GM12873 (cell line): Measurements from ENCODE around the gene C1QTNF9B.
A peak's percentile ranks its signal among the peaks of the same experiment; 100 is the strongest.

Experiments
- TF ChIP-seq, protein P1 (sequence below): IDR thresholded peaks from 2 replicates; pipeline ENCODE4 v1.5.1; 2012; ENCODE audit warnings: low read depth, mild to moderate bottlenecking, moderate library complexity, low read length, control low read depth; ENCODE audit not compliant: insufficient read depth; ENCODE audit errors: missing control alignments

Gene C1QTNF9B

DNA sequence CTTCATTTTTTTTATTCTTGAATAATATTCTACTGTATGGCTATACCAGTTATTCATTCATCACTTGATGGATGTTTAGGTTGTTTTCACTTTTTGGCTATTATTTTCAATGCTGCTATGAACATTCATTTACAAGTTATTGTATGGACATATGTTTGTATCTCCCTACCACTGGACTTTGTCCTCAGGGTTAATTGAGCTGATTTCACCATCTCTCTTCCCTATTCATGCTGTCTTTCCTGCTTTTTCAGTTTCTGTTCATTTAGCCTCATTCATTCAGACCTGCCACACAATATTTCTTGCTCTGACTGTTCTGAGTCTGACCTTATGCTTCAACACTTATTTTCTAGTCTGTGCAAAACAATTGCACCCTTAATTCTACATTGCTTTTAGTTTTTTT lies 12.3 kb upstream of the C1QTNF9B start:
- TF ChIP-seq, protein P1, sequence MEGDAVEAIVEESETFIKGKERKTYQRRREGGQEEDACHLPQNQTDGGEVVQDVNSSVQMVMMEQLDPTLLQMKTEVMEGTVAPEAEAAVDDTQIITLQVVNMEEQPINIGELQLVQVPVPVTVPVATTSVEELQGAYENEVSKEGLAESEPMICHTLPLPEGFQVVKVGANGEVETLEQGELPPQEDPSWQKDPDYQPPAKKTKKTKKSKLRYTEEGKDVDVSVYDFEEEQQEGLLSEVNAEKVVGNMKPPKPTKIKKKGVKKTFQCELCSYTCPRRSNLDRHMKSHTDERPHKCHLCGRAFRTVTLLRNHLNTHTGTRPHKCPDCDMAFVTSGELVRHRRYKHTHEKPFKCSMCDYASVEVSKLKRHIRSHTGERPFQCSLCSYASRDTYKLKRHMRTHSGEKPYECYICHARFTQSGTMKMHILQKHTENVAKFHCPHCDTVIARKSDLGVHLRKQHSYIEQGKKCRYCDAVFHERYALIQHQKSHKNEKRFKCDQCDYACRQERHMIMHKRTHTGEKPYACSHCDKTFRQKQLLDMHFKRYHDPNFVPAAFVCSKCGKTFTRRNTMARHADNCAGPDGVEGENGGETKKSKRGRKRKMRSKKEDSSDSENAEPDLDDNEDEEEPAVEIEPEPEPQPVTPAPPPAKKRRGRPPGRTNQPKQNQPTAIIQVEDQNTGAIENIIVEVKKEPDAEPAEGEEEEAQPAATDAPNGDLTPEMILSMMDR, result no peak

DNA sequence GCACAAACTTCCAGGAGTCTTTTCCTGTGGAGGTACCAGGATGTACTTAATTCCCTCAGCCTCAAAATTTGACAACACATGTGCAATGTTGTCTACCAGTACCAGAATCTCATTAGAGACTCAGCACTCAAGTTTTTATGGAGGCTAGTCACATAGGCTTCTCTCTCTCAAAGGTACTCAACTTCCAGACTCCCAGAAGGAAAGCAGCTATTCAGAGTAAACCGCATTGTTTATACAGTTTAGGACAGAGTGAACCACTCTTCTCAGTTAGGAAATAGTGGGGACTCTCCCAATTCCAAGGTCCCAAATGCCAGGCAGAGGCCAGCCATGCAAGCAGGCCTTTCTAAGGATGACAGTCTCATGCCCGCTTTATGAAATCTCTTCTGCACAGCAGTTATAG lies 8.5 kb upstream of the C1QTNF9B start:
- TF ChIP-seq, protein P1, result no peak

DNA sequence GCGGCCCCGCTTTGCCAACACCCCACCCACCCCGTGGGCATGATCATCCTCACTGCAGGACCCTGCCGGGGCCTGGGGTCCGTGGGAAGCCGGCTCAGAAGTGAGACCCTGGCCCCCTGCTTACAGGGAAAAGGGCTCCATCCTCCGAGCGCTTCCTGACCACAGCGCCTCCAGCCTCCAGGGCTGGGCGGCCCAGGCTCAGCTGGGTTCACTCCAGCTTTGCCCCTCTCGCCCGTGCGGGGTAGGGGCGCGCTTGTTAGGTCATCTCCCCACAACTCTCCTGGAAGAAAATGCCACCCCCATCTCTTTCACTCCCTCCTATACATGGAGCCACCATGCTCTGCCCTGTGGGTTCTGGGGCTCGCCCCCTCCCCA lies 6.6 kb upstream of the C1QTNF9B start:
- TF ChIP-seq, protein P1, result no peak

DNA sequence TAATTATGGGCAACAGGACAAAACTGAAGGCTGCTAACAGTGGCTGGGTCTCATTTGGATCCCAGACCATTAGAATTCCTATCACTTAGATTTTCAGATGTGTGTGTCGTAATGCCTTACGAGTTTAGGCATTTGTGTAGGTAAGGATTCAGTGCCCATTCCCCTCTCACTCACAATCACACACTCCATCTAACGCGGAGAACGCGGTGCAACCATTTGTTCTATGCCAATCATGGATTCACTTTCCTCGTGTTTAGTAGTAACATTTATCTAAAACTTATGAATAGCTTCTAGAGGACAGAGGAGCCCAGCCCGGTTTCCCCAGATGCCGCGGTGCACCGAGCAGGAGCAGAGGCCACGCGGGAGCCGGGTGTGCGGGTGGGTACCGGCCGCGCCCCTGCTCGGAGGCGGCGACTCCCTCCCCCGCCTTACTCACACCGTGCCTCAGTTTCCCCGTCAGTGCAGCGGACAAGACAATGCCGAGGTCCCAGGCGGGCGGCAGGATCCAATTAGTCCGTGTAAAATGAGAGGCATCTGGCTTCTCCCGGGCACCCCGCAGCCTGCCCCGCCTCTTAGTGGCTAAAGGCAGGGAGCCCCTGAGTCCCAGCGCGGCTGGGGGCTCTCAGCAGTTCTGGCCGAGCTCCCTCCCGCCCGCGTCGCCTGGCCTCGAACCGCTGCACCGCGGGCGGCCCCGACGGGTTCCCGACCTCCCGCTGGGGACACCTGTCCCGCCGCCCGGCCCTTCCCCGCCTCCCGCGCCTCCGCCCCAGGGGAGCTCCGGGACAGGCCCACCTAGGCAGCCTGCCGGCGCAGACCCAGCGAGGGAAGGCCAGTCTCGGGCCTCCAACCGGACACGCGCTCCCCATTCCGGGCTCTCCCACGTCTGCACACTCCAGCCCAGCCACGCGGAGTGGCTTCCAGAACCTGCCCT lies 5.9 kb upstream of the C1QTNF9B start:
- TF ChIP-seq, protein P1, result no peak

DNA sequence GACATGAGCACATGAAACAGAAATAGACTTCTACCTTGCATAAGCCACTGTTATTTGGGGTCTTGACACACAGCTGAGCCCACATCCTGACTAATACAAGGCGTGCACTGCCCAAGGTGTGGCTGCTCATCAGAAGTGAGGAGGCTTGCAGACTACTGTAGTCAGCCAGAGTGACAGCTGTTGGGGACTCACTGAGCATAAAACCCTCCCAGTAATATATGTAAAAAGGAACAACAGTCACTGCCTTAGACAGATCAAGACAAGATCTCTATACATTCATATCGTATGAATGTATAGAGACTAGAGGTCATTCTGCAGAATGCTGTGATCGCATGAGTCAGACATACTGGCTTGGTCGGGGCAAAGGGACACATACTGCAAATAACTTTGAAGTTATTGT lies 4.1 kb upstream of the C1QTNF9B start:
- TF ChIP-seq, protein P1, result no peak

DNA sequence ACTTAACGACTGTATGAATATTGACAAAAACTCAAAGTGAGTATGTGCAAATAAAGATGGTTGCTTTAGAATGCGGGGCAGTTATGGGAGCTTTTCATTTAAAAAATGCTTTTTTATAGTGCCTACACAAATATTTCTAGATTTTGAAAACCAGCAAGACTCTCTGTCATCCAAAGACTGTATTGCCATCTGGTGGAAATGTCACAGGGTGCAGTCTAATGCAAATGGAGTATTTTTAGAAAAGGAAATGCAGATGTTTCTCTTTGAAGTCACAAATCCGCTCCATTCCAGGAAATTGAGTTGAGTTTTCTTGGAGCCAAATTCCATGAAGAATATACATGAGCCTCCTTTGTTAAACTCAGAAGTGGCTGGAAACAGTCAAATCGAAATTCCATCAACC lies 2.3 kb upstream of the C1QTNF9B start:
- TF ChIP-seq, protein P1, result peak; percentile 60

DNA sequence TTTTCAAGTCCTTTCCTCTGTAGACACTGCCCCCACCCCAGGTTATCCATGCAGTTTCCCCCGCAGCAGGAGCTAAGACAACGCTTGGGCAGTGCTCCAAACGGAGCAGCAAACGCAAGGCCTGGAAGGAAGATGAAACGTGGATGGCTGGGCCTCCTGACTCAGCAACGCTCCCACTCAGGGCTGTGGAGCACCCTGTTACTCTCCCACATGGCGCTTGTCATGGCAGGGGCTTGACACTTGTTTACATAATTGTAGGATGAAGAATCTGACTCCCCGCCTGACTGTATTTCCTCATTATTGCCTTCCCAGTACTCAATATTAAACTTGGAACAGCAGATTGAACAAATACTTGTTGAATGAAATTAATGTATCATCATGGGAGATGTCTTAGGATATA lies 799 bp upstream of the C1QTNF9B start:
- TF ChIP-seq, protein P1, result no peak
